Measurements from ENCODE around the gene PARD3. TPM values are rescaled to one million over a fixed set of nuclear protein-coding genes. Genes with fewer than 3 reads are reported as not detected.

Gene PARD3
- polyA plus RNA-seq, 1 donor from 2014 or later, result 12.4 TPM

GRCh38 chr10:34826221-34826620 lies 11.1 kb upstream of the PARD3 start:
- Histone ChIP-seq H3K9ac (ENCODE audit: low read length) (no peak overlapping the region), H3K4me2 (ENCODE audit: low read length) (no peak overlapping the region), H3K27ac (ENCODE audit: low read length) (no peak overlapping the region), H3K27me3 (ENCODE audit: insufficient read depth, low read depth, low read length) (no peaks in the 10 kb centered on the region), H3K9me2 (ENCODE audit: insufficient read depth, low read length) (no peaks in the 10 kb centered on the region), H3K79me2 (replicated peaks; ENCODE audit: insufficient read depth, low read length) (no peaks in the 10 kb centered on the region), H3K4me3 (ENCODE audit: low read length) (no peak overlapping the region), H2AFZ (ENCODE audit: low read depth, low read length) (no peak overlapping the region), H4K20me1 (ENCODE audit: insufficient read depth) (no peaks in the 10 kb centered on the region), H3K9me3 (ENCODE audit: low read length) (no peaks in the 10 kb centered on the region), H3F3A (ENCODE audit: insufficient read depth, low read length, poor library complexity, severe bottlenecking) (no peaks in the 10 kb centered on the region), H3K36me3 (ENCODE audit: insufficient read depth, low read length) (no peaks in the 10 kb centered on the region)
- TF ChIP-seq POLR2AphosphoS5 (IDR thresholded peaks at IDR 0.05) (no peak), SMC3 (conservative IDR thresholded peaks at IDR 0.05; ENCODE audit: poor library complexity) (no peak), RAD21 (conservative IDR thresholded peaks at IDR 0.05) (no peak), CTCF (IDR thresholded peaks at IDR 0.05; ENCODE audit: poor library complexity, severe bottlenecking) (no peak), EP300 (conservative IDR thresholded peaks at IDR 0.05; ENCODE audit: poor library complexity, severe bottlenecking) (no peak), TAF1 (IDR thresholded peaks at IDR 0.05; ENCODE audit: low read depth) (no peak), MXI1 (conservative IDR thresholded peaks at IDR 0.05; ENCODE audit: poor library complexity, severe bottlenecking) (no peak), EZH2 (IDR thresholded peaks at IDR 0.05; ENCODE audit: borderline replicate concordance, insufficient read depth, low read length, poor library complexity, severe bottlenecking) (no peak)
- TF ChIP-seq, protein P1, sequence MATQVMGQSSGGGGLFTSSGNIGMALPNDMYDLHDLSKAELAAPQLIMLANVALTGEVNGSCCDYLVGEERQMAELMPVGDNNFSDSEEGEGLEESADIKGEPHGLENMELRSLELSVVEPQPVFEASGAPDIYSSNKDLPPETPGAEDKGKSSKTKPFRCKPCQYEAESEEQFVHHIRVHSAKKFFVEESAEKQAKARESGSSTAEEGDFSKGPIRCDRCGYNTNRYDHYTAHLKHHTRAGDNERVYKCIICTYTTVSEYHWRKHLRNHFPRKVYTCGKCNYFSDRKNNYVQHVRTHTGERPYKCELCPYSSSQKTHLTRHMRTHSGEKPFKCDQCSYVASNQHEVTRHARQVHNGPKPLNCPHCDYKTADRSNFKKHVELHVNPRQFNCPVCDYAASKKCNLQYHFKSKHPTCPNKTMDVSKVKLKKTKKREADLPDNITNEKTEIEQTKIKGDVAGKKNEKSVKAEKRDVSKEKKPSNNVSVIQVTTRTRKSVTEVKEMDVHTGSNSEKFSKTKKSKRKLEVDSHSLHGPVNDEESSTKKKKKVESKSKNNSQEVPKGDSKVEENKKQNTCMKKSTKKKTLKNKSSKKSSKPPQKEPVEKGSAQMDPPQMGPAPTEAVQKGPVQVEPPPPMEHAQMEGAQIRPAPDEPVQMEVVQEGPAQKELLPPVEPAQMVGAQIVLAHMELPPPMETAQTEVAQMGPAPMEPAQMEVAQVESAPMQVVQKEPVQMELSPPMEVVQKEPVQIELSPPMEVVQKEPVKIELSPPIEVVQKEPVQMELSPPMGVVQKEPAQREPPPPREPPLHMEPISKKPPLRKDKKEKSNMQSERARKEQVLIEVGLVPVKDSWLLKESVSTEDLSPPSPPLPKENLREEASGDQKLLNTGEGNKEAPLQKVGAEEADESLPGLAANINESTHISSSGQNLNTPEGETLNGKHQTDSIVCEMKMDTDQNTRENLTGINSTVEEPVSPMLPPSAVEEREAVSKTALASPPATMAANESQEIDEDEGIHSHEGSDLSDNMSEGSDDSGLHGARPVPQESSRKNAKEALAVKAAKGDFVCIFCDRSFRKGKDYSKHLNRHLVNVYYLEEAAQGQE (IDR thresholded peaks at IDR 0.05; ENCODE audit: borderline replicate concordance), result no peak

- H2AFZ ChIP-seq (ENCODE audit: low read depth, low read length), result no peak overlapping the region
- H3K9me3 ChIP-seq (ENCODE audit: low read length), result no peaks in the 10 kb centered on the region
- H3K4me2 ChIP-seq (ENCODE audit: low read length), result no peak overlapping the region
These were observed 10.3 kb upstream of the PARD3 start for GRCh38 chr10:34825414-34825813.

More at GRCh38 chr10:34825414-34825813, 10.3 kb upstream of the PARD3 start:
- Histone ChIP-seq H3K9ac (ENCODE audit: low read length) (no peak overlapping the region), H3K79me2 (replicated peaks; ENCODE audit: insufficient read depth, low read length) (no peaks in the 10 kb centered on the region), H3K36me3 (ENCODE audit: insufficient read depth, low read length) (no peaks in the 10 kb centered on the region), H3K27ac (ENCODE audit: low read length) (no peak overlapping the region), H3F3A (ENCODE audit: insufficient read depth, low read length, poor library complexity, severe bottlenecking) (no peaks in the 10 kb centered on the region), H4K20me1 (ENCODE audit: insufficient read depth) (no peaks in the 10 kb centered on the region), H3K4me3 (ENCODE audit: low read length) (no peak overlapping the region), H3K9me2 (ENCODE audit: insufficient read depth, low read length) (no peaks in the 10 kb centered on the region), H3K27me3 (ENCODE audit: insufficient read depth, low read depth, low read length) (no peaks in the 10 kb centered on the region)
- TF ChIP-seq RAD21 (conservative IDR thresholded peaks at IDR 0.05) (no peak), POLR2AphosphoS5 (IDR thresholded peaks at IDR 0.05) (no peak), MXI1 (conservative IDR thresholded peaks at IDR 0.05; ENCODE audit: poor library complexity, severe bottlenecking) (no peak), TAF1 (IDR thresholded peaks at IDR 0.05; ENCODE audit: low read depth) (no peak), SMC3 (conservative IDR thresholded peaks at IDR 0.05; ENCODE audit: poor library complexity) (no peak)
